Suprapubic skin (tissue), 4 donors: ENCODE data around the gene NAB1.

Experiments
- POLR2A ChIP-seq, 2 donors: fragments of 450-650 bp; IDR thresholded peaks; one replicate each; pipeline ENCODE4 v1.6.1; 2017; ENCODE audit warnings: antibody characterized with exemption in 2 of 2, mild to moderate bottlenecking in 2 of 2, moderate library complexity in 2 of 2
- POLR2AphosphoS5 ChIP-seq, 3 donors: sonication (generic); formaldehyde crosslinking; IDR thresholded peaks; one replicate each; pipeline ENCODE4 v1.6.1; 2017; ENCODE audit warnings: antibody characterized with exemption in 3 of 3
- TF ChIP-seq, protein P1 (sequence below), 2 donors: fragments of 200-600 bp in 1 of 2; fragments of 450-650 bp in 1 of 2; sonication (generic) in 1 of 2; IDR thresholded peaks; one replicate each; pipeline ENCODE4 v1.5.1; 2016 to 2019; ENCODE audit warnings: antibody characterized with exemption in 2 of 2, mild to moderate bottlenecking in 1 of 2, moderate library complexity in 1 of 2

DNA sequence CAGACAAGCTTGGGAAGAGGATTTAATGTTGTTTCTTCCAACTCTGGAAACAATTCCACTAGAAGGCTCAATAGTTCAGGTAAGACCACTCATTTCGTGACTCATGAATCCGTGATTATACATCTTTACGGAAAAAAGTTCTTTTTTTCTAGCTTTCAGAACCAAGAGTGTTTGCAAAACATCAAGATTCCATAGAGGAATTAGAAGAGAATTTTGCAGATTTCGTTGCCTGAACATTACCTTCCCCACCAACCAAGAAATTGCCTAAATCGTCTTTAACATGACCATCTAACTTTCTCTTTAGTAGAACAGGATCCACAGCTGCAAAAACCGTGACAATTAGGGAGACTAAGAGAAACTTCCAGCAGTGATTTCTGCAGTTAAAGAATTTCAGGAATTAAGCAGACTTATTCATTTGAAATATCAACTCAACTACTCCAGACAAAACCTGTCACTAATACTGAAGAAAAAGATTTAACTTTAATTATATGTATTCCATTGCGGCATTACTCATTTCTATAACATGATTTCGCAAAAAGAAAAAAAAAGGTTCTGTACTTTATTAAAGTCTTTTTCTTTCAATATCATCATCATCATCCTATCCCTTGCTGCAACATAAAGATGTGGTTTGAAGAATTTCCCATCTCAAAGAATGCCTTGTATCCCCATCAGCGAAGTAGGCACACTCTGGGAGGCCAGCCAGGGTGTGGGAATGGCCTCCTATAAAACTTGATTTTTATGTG lies 1.9 kb upstream of the NAB1 start:
- TF ChIP-seq, protein P1, sequence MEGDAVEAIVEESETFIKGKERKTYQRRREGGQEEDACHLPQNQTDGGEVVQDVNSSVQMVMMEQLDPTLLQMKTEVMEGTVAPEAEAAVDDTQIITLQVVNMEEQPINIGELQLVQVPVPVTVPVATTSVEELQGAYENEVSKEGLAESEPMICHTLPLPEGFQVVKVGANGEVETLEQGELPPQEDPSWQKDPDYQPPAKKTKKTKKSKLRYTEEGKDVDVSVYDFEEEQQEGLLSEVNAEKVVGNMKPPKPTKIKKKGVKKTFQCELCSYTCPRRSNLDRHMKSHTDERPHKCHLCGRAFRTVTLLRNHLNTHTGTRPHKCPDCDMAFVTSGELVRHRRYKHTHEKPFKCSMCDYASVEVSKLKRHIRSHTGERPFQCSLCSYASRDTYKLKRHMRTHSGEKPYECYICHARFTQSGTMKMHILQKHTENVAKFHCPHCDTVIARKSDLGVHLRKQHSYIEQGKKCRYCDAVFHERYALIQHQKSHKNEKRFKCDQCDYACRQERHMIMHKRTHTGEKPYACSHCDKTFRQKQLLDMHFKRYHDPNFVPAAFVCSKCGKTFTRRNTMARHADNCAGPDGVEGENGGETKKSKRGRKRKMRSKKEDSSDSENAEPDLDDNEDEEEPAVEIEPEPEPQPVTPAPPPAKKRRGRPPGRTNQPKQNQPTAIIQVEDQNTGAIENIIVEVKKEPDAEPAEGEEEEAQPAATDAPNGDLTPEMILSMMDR (IDR thresholded peaks at IDR 0.05), result no peak
- no peak for TF ChIP-seq POLR2A (IDR thresholded peaks at IDR 0.05)
- no peak for TF ChIP-seq POLR2AphosphoS5 (IDR thresholded peaks at IDR 0.05)
